ENCODE measurements around the gene SLC12A4. TPM values are rescaled to one million over a fixed set of nuclear protein-coding genes. Genes with fewer than 3 reads are reported as not detected.

SLC12A4 gene
- total RNA-seq: 29.1 and 50.4 TPM in 2 replicates

DNA sequence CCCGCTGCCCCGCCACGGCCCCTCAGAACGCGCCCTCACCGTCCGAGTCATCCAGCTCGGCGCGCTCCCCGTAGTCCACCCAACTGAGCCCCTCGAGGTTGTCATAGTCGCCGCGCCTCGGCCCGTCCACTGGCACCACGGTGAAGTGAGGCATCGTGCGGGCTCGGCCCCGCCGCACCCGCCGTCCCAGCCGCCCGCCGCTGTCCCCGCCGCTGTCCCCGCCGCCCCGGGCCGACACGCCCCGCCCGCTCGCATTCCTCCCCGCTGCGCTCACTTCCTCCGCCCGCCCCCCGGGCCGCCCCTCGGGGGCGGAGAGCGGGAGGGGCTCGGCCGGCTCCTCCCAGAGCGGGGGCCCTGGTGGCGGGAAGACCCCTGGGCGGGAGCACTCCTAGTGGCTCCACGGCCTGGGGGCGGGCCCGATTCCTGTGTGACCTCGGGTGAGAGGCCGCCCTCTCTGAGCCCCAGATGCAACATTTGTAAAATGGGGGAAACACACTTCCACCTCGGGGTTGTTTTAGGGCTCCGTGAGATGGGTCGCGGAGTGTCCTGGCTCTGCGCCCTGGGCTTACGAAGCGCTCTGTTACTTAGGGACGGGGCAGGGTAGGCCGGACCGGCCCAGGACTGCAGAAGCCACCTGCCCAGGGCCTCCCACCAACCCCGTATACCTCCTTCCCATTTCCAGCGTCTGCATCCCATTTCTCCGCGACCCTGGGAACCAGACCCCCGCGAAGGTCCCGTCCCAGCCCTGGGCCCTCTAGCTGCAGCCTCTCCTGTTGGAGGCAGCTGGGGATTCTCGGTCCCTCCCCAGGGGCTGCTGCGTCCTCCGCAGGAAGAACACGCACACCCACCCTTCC is at the start of gene SLC12A4:
Gene SLC12A4 (minus strand): TSS at position 238 of the 854 bp plus-strand sequence. CDS start 84 bp downstream, at position 154.

DNA sequence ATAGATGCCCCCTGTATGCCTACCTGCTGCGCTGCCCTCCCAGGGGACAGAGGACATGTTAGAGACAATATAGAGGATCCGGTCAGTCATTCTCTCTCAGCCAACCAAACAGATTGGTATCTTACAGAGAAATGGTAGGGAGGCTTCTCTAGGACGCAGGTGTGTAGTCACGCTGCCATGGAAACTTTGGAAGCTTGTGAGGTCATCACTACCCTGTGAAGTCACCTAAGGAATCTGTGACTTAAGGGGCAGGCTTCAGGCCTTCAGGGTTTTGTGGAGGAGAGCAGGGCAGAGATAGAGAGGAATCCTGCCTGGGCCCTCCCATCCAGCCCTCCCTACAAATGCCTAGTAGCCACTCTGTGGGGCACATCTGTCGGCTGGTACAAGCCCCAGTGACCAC is 47.2 kb upstream of the SLC12A4 start, which contains the start of gene DPEP2NB:
Gene DPEP2NB (minus strand): TSS at position 231 of the 400 bp plus-strand sequence. CDS start 141 bp downstream, at position 90.

DNA sequence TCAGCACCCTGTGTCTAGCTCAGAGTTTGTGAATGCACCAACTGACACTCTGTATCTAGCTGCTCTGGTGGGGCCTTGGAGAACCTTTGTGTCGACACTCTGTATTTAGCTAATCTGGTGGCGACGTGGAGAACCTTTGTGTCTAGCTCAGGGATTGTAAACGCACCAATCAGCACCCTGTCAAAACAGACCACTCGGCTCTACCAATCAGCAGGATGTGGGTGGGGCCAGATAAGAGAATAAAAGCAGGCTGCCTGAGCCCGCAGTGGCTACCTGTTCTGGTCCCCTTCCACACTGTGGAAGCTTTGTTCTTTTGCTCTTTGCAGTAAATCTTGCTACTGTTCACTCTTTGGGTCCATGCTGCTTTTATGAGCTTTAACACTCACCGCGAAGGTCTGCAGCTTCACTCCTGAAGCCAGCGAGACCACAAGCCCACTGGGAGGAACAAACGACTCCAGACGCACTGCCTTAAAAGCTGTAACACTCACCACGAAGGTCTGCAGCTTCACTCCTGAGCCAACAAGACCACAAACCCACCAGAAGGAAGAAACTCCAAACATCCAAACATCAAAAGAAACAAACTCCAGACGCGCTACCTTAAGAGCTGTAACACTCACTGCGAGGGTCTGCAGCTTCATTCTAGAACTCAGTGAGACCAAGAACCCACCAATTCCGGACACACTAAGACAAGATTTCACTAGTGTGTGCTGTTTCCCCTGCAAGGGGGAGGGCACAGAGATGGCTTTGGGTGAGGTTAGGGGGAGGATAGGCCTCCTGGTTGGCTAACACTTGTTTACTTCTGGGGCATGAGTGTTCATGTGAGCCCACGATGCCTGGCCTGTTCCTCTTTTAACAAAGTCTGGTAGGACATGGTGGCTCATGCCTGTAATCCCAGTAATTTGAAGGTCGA is 30.6 kb upstream of the SLC12A4 start, which contains the start of gene DPEP2:
Gene DPEP2 (minus strand): TSS at position 706 of the 910 bp plus-strand sequence. CDS start 6,272 bp downstream, outside the sequence.

DNA sequence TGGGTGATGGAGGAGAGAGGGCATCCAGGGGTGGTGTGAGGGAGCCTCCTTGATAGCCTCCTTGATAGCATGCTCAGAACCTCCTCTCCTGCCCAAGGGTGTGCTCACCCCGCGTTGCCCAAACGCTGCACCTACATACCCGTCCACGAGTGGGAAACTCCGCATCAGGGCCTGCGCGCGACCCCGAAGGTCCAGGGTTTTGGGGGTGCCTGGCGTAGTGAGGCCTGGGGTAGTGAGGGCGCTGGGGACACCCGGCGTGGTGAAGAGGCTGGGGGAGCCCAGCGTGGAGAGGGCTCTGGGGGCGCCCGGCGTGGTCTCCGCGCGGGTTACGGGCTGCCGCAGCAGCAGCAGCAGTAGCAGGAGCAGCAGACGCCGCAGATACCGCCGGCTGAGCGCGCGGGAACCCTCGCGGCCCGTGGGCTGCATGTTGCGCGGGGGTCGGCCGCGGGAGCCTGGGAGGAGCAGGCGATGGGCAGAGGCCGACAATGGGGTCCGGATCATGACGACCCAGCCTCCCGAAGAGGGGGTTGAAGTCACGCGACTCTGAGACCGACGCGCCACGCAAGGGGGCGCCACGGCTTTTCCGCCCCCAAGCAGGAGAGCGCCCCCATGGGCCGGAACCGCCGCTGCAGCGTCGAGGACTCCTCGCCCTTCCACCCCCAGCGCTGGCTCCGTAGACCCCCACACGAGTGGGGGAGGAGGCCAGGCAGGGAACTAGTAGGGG is 11.7 kb upstream of the SLC12A4 start, which contains the start of gene DPEP3:
Gene DPEP3 (minus strand): TSS at position 545 of the 724 bp plus-strand sequence. CDS start 119 bp downstream, at position 426.

DNA sequence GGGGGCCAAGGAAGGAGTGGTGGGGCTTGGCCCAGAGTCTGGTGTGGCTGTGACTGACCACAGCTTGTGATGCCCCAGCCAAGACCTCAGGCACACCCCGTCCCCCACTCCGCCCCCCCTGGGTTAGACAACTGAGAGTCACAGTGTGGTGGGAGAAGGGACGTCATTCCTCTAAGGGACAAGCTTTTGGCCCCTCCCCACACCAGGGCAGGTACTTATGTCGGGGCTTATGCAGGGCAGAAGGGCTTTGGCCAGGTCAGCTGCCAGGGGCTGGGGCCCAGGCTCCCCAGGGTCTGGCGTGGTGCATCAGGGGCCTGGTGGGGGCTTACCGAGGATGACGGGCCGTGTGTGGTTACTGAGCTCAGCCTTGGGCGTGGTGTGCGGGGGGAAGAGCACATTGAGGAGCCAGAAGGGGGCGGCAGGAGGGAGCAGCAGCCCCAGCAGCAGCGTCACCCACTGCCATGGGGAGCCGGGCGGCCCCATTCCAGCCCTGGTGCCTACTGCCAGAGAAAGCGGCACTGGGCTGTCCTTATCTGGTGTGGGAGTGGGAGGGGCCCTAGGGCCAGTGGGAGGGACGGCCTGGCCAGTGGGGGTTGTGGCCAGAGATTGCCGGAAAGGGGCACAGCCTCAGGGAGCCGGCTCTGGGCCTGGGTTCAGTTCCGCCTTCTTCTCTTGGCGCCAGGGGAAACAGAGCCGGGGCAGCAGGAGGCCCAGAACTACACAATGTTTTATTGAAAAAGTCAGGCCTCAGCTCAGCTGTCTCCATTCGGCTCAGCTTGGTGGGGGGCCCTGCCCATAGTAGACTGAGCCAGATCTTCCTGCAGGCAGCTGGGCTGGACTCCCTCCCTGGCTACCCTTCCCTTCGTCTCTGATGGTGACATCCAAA is 24.6 kb downstream of the SLC12A4 start, which contains the start of gene LCAT:
Gene LCAT (minus strand): TSS at position 502 of the 886 bp plus-strand sequence. CDS start 19 bp downstream, at position 483.

DNA sequence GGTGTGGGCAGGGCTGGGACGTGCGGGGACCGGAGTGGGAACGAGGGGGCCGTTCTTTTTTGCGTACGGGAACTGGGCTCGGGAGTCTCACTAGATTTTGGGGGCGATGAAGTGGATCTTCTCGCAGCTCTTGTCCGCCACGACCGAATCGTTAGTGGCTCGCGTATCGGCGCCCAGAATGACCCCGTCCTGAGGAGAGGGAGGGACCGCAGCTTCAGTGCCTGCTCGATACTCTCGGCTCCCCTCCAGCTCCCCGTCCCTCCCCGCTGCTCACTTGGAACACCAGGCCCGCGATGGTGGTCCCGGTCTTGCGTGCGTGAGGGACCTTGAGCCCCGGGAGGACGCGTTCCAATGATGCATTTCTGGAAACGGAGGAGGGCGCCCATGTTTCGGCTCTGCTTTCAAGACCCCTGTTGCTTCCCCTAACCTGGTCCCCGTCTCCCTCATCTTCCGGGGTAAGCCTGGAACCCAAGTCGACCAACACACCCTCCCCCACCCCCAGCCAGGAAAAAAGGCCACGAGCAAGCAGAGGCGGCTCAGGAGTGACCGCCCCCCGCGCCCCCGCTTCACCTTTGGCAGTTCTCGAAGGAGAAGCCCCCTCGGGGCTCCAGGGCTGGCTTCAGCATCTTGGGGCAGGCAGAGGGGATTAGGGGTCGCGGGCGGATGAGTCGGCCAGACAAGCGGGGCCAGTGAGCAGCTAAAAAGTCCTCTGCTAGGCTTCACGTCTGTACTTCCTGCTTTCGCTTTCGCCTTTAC is 32.1 kb downstream of the SLC12A4 start, which contains the start of gene PSMB10:
Gene PSMB10 (minus strand): TSS at position 727 of the 756 bp plus-strand sequence. CDS start 101 bp downstream, at position 626.

DNA sequence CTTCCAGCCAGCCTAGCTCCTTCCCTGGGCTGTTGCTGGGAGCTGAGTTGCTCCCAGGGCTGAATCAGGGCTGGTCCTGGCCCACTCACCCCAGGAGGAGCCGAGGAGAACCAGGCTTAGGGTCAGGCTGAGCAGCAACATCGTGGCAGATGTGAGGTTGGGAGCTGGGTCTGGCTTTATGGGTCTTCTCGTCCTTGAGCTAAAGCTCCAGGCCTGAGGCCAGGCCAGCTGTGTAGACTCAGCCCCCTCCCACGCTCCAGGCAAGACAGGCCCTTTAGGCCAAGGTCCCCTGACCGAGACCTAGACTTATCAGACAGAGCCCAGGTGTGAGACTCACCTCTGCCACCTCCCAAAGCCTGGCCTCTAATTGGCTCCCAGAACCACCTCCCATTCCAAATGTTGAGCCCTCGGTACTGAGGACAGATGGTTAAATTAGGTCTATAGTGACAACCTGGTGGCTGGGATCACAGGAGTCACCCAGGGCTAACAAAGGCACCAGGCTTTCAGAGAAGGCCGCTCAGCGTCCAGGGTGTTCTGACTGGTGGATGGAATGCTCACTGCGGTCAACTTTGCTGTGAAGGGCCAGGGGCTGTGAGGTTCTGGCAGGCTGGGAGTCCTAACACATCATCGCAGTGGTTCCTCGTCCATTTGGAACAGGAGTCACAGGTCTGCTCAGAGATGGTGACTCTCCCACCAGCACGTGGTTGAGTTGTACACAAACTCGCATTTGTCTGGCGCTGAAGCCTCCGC is 36.5 kb downstream of the SLC12A4 start, which contains the start of gene CTRL:
Gene CTRL (minus strand): TSS at position 151 of the 750 bp plus-strand sequence. CDS start 10 bp downstream, at position 141.

Other genes with a start within 250 kb of the SLC12A4 start
- gene GFOD2, start 249.3 kb downstream of the SLC12A4 start, total RNA-seq: 6.5 and 8.5 TPM in 2 replicates
- 5.0 and 5.2 TPM in 2 replicates for gene RANBP10, start 162.1 kb downstream of the SLC12A4 start, total RNA-seq
- gene TSNAXIP1, start 161.7 kb downstream of the SLC12A4 start, total RNA-seq: 0.26 and 0.58 TPM in 2 replicates
- gene THAP11, start 126.3 kb downstream of the SLC12A4 start, total RNA-seq: 39.7 and 52.5 TPM in 2 replicates
- gene NUTF2, start 121.7 kb downstream of the SLC12A4 start, total RNA-seq: 193 and 272 TPM in 2 replicates
- gene CENPT, start 120.9 kb downstream of the SLC12A4 start, total RNA-seq: 32.6 and 32.7 TPM in 2 replicates
- 37.6 TPM in 2 replicates for gene EDC4, start 95.6 kb downstream of the SLC12A4 start, total RNA-seq
- gene NRN1L, start 83.8 kb downstream of the SLC12A4 start, total RNA-seq: 0.47 and 0.77 TPM in 2 replicates
- 13.1 and 15.5 TPM in 2 replicates for gene PSKH1, start 75.4 kb downstream of the SLC12A4 start, total RNA-seq
- gene CTRL, start 36.8 kb downstream of the SLC12A4 start, total RNA-seq: 0.34 TPM in 1 of 2 replicates, not detected in the other
- gene PSMB10, start 31.8 kb downstream of the SLC12A4 start, total RNA-seq: 28.0 and 38.6 TPM in 2 replicates
- gene LCAT, start 24.5 kb downstream of the SLC12A4 start, total RNA-seq: 7.1 and 10.5 TPM in 2 replicates
- gene DPEP3, start 11.9 kb upstream of the SLC12A4 start, total RNA-seq: not detected in 2 replicates
- not detected in 2 replicates for gene DPEP2, start 30.8 kb upstream of the SLC12A4 start, total RNA-seq
- not detected in 2 replicates for gene DPEP2NB, start 47.3 kb upstream of the SLC12A4 start, total RNA-seq
- 3.3 and 6.6 TPM in 2 replicates for gene DDX28, start 54.6 kb upstream of the SLC12A4 start, total RNA-seq
- gene DUS2, start 54.6 kb upstream of the SLC12A4 start, total RNA-seq: 8.9 and 10.0 TPM in 2 replicates
- gene NFATC3, start 116.7 kb upstream of the SLC12A4 start, total RNA-seq: 19.1 and 22.2 TPM in 2 replicates

All from pericardium fibroblast (primary cell).